GM11168 (cell line): ENCODE data around the gene BCAM.
"Not testable (repeated sequence)": the region's sequence is repeated elsewhere in the genome, so short reads cannot be mapped to it uniquely, and the experiment has no call there.

Experiments
- in situ Hi-C: fragments of 300-500 bp; cut with MboI; formaldehyde crosslinking; loops from one replicate; pipeline ENCODE4 v1.12.0; 2022; ENCODE audit warnings: low sequenced_read_pairs; ENCODE audit not compliant: unreplicated experiment

The BCAM gene

DNA sequence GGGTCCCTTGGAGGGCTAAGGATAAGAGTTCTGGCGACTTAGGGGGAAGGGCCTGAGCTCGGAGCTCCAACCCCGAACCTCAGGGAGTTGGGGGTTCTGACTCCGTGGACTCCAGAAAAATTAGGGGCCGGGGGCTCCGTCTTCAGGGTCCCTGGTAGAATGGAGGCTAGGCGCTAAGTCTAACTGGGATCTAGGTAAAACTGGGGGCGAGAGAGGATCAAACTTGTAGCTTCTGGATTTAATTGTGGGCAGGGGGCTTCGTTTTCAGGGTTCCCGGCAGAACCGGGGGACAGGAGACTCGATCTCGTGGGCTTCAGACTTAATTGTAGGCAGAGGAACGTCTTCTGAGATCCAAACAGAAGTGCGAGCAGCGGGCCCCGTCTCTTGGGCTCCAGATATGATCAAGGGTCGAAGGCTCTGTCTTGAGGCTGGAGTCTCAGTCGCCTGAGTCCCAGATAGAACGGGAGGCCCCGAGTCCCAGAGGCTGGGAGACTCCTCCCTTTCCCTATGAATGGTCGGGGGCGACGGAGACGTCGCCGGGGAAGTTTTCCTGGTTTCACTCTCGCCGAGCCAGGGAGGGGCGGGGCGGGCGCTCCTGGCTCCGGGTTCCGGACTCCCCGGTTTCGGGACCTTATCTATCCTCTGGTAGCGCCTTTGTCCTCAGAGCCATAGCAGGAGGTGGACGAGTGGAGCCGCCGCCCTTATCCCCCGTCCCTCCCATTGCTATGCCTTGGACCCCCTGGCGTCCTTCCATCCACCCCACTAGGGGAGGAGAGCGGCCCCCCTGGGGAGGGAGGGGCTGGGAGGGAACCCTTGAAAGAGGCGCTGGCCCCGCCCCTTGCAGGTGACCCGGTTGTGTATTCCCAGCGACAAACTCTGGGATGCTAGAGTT, 38.5 kb downstream of the BCAM start:
- in situ Hi-C loops, result no loop called here

DNA sequence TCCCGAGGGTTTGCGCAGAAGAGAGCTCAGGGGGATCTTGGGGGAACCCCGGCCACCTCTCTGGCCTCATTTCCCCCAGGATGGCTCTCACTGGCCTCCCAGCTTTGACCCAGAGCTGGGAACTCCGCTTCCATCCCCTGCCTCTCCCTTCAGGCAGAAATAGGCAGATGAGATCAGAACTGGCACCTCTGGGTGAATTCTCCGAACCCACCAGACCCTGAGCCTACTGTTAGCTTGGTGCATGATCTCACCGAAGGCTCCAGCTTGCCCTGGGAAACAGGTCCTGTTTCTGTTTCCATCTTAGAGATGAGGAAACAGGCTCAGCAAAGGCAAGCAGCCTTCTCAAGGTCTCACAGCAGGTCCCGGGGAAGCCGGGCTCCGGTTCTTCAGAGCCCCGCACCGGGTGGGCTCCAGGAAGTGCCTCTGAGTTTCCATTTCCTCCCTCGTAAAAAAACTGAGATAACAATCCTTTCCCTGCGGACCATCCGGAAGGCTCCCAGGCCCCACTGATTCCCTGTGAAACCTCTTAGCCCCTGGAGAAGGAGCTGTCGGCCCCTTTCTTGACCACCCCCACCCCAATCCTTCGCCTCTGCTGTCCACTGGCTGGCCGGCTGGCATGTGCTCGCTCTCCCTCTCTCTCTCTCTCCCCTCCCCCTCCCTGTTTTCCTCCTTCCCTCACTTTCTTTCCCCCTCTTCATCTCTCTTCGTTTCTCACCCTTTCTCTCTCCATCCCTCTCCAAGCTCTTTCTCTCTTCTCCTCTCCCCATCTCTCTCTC, 39.3 kb downstream of the BCAM start:
- in situ Hi-C loops, result no loop called here

DNA sequence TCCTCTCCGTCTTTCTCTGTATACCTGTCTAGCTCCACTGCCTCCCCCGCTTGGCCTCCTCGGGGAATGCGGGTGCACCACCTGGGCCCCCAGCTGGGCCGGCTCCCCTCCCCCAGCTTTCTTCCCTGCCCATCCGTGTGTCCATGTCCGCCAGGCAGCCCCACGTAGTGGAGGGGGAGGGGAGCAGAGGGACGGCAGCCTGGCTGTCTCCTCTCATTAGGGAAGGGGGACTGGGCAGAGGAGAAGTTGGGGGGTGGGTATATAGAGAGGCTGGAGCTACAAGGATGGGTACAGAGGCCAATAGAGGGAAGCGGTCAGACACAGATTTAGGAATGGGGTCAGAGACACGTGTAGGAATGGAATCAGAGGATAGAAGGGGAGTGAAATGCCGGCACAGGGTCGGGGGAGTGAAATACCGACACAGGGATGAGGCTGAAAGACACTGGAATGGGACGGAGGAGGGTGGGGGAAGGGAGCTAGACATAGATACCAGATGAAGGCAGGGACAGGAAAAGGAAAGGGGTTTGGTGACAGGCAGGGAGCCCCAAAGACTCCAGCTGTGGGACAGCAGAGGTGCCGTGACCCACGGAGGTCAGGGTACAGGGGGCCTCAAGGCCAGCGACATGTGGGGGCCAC, 40.0 kb downstream of the BCAM start:
- in situ Hi-C loops, result no loop called here

DNA sequence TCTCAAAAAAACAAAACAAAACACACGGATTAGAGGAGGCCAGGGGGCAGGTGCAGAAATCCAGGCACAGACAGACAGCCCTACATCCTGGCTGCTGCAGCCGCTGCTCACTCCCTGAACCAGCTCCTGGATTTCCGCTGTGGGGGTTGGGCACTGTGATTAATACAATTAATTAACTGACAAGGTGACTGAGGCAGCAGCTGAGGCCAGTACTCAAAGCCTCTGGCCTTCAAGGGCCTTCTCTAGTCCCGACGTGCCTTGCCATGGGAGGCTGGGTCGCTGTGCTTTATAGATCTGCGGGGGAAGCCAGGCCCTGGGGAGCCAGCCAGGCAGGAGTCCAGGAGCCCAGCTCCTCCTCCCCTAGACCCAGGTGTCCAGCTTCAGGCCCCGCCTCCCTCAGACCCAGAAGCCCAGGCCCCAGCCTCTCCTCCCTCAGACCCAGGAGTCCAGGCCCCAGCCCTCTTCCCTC, 41.8 kb downstream of the BCAM start:
- in situ Hi-C loops, result no loop called here

DNA sequence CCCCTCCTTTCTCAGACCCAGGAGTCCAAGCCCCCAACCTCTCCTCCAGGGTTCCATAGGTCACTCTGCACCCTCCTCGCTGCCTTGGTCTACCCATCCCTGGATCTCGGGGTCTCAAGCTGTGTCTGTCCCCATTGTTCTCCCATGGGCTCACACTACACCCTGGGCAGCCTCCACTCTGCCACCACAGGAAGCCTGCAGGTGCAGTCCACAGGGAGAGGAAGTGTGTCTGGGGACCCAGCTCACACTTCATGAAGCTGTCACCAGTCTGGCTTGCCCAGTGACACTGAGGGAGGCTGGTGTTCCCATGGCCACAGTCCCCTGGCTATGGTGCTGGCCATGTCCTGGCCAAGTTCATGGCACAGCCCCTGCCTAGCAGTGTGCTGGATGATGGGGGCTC, 42.5 kb downstream of the BCAM start:
- in situ Hi-C loops, result no loop called here

DNA sequence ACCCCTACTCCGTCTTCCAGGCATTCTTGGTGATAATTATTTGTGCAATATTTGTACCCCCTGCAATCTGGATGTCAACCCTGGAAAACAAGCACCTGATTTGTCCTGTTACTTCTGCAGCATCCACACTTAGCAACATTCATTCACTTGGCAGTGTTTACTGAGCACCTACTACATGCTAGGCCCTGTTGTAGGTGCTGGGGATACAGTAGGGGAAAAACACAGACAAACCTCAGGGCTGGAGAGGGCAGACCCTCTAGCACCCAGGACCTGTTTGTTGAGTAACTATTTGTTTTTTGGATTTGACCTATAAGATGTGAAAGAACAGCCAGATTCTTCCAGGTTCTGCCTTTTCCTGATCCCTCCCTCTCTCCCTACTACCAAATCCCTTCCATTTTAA, 46.7 kb downstream of the BCAM start:
- in situ Hi-C loops, result no loop called here

DNA sequence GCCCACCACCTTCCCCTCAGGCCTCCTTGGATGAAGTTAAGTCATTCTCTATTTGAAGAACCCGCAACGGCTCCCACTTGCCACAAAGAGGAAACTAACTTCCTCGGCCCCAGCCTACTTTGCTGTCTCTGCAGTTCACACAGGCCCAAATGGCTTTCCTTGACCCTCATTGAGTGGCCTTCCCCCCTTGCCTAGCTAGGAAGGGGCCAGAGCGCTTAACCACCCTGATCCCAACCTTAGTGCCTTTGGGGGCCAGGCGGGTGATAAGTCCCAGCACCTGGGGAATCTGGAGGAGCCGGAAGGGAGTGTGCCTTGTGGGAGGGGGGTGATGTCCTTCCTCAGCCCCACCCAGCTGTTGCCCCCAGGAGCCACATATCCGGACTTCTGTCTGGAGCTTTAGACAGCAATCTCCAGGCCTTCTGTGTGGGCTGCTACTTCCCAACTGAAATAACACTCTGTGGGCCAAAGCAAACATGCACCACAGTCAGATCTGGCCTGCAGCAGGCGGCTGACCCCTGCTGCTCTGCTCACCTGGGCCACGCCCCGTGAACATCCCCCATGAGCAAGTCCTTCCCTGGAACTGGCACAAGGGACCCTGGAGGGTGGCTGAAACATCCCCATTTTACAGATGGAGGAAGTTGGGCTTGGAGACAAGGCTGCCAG, 47.6 kb downstream of the BCAM start:
- in situ Hi-C loops, result no loop called here

DNA sequence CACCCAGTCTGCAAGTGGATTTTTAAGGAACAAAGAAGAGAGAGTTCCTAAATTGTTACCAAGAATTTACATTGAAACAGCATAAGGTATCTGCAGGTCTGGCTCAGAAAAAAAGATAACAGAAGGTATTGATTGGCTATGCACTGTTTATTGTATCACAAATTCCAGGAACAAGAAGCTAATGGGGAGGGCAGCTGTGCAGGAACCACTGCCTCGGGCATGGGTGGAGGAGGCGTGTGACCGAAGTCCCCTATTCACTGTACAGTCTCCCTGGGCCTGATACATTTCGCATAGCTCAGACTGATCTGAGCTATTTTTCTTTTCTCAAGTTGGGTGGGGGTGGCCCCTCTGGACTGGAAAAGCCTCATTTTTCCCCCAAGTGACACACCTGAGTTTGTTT, 48.9 kb downstream of the BCAM start:
- in situ Hi-C loops, result no loop called here

DNA sequence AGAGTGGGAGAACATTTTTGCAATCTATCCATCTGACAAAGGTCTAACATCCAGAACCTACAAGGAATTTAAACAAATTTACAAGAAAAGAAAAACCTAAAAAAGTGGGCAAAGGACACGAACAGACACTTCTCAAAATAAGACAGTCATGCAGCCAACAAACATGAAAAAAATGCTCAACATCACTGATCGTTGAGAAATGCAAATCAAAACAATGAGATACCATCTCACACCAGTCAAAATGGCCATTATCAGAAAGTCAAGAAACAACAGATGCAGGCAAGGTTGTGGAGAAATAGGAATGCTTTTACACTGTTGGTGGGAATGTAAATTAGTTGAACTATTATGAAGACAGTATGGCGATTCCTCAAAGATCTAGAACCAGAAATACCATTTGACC, 52.7 kb downstream of the BCAM start:
- in situ Hi-C loops, result not testable (repeated sequence)

DNA sequence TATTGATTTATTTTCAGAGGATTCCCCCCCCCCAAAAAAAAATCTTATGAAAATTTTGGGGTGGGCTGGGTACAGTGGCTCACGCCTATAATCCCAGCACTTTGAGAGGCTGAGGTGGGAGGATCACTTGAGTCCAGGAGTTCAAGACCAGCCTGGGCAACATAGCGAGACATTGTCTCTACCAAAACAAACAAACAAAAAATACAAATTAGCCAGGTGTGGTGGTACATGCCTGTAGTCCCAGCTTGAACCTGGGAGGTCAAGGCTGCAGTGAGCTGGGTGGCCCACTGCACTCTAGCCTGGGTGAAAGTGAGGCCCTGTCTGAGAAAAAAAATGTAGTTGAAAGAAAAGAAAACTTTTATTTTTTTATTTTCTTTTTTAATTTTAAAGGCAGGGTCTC, 55.1 kb downstream of the BCAM start:
- in situ Hi-C loops, result no loop called here

DNA sequence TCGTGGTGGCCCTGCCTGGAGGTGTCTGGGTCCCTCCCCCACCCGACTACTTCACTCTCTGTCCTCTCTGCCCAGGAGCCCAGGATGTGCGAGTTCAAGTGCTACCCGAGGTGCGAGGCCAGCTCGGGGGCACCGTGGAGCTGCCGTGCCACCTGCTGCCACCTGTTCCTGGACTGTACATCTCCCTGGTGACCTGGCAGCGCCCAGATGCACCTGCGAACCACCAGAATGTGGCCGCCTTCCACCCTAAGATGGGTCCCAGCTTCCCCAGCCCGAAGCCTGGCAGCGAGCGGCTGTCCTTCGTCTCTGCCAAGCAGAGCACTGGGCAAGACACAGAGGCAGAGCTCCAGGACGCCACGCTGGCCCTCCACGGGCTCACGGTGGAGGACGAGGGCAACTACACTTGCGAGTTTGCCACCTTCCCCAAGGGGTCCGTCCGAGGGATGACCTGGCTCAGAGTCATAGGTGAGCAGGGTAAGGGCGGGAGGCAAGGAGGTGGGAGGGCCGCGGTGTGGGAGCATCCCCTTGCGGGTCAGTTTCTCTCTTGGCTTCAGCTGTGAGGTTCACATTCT, 56.4 kb downstream of the BCAM start:
- in situ Hi-C loops, result no loop called here

DNA sequence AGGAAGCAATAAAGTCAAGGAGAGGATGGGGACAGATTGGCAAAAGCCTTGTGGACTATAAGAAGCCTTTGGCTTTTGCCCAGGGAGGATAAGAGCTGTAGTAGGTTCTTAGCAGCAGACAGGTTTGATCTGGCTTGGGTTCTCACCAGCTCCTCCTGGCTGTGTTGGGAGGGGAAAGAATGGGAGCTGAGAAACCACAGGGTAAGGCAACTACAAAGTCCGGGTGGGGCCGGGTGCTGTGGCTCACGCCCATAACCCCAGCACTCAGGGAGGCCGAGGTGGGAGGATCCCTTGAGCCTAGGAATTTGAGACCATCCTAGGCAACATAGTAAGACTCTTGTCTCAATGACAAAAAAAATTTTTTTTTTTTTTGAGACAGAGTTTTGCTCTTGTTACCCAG, 57.8 kb downstream of the BCAM start:
- in situ Hi-C loops, result no loop called here

DNA sequence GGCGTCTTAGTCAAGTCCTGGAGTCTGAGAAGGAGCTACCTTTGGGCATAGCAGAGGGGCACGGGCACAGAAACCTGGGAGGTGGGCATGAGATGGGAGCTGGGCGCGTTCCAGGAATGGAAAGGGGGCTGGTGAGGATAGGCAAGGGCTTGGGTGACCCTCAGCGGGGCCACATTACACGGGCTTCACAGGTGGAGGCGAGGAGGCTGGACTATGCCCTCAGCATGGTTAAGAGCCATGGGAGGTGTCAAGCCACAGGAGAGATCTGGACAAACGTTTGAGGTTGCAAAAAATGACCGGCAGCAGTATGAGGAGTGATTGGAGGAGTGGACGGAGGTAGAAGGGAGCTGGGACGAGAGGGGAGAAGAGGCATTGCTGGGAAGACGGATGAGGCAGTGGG, 58.7 kb downstream of the BCAM start:
- in situ Hi-C loops, result no loop called here

DNA sequence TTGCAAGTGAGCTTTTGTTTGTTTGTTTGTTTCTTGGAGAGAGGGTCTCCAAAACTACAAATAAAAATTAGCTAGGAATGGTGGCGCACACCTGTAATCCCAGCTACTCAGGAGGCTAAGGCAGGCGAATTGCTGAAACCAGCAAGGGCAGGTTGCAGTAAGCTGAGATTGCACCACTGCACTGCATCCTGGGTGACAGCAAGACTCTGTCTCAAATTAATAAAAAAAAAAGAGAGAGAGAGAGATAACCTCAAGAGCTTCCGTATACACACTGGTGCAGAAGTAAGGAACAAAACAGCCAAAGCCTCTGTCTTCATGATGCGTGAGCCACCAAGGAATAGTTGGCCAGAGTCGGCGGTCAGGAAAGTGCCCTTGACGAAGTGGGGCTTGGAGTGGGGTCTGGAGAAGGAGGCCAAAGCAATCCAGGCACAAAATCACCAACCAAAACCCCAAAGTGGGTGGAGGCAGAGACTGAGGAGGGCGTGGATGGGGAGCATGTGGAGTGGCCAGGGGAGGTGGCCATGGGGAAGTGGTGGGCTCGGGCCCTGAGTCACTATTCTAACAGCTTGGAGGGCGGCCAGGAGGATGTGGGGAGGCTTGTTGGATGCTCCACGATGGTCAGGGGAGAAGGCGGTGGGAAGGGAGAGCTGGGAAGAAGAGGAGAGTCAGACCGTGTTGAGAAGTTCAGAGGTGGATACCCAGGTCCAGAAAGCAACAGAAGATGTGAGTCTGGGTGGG, 61.0 kb downstream of the BCAM start:
- in situ Hi-C loops, result no loop called here
